Liver (tissue), 9 donors: ENCODE results near the gene BACE1-AS. TPM values are rescaled to one million over a fixed set of nuclear protein-coding genes. Genes with fewer than 3 reads are reported as not detected.

Experiments
- DNase-seq: peaks from one replicate; pipeline ENCODE4 v3.0.0-alpha.2; 2017; ENCODE audit warnings: low spot score
- H3K27ac ChIP-seq, 2 donors: one replicate each; pipeline ENCODE4 v1.7.0; 2013; ENCODE audit warnings: inconsistent platforms in 2 of 2, low read length in 2 of 2, control low read depth in 1 of 2, low read depth in 1 of 2, mild to moderate bottlenecking in 1 of 2
- H3K27me3 ChIP-seq, 4 donors: one replicate each; pipeline versions ENCODE4 v1.6.1 to v1.7.0; 2013; ENCODE audit warnings: low read length in 3 of 4, inconsistent platforms in 1 of 4, mild to moderate bottlenecking in 1 of 4, moderate library complexity in 1 of 4; ENCODE audit not compliant: control insufficient read depth in 4 of 4, insufficient read depth in 4 of 4
- H3K36me3 ChIP-seq, 4 donors: one replicate each; pipeline versions ENCODE4 v1.6.1 to v1.7.0; 2013; ENCODE audit warnings: low read length in 3 of 4, mild to moderate bottlenecking in 3 of 4, low read depth in 1 of 4, moderate library complexity in 1 of 4; ENCODE audit not compliant: control insufficient read depth in 4 of 4, insufficient read depth in 3 of 4
- H3K4me1 ChIP-seq, 4 donors: one replicate each; pipeline versions ENCODE4 v1.6.1 to v1.7.0; 2013; ENCODE audit warnings: low read length in 3 of 4, mild to moderate bottlenecking in 3 of 4, moderate library complexity in 1 of 4; ENCODE audit not compliant: control insufficient read depth in 4 of 4, insufficient read depth in 4 of 4
- H3K4me3 ChIP-seq, 3 donors: one replicate each; pipeline versions ENCODE4 v1.6.1 to v1.7.0; 2013; ENCODE audit warnings: low read length in 3 of 3, control low read depth in 1 of 3, low read depth in 1 of 3, mild to moderate bottlenecking in 1 of 3
- H3K9ac ChIP-seq, 2 donors: one replicate each; pipeline ENCODE4 v1.7.0; 2013; ENCODE audit warnings: low read length in 2 of 2, mild to moderate bottlenecking in 2 of 2, moderate library complexity in 2 of 2, control low read depth in 1 of 2, low read depth in 1 of 2
- H3K9me3 ChIP-seq, 4 donors: one replicate each; pipeline versions ENCODE4 v1.6.1 to v1.7.0; 2013; ENCODE audit warnings: low read length in 3 of 4; ENCODE audit not compliant: control insufficient read depth in 4 of 4
- CTCF ChIP-seq: fragments of 150-350 bp; IDR thresholded peaks from 2 replicates; pipeline ENCODE4 v1.5.1; 2017; ENCODE audit warnings: improper control_type of control experiment, low read depth, low read length; ENCODE audit not compliant: missing input control
- EGR1 ChIP-seq, 2 donors: IDR thresholded peaks; 2 replicates each; pipeline ENCODE4 v1.6.1; 2016 to 2018; ENCODE audit warnings: antibody characterized with exemption in 2 of 2, low read depth in 2 of 2
- FOXA2 ChIP-seq: IDR thresholded peaks from 2 replicates; pipeline ENCODE4 v1.6.1; 2016; ENCODE audit warnings: antibody characterized with exemption
- GABPA ChIP-seq, 2 donors: IDR thresholded peaks in 1 of 2; conservative IDR thresholded peaks in 1 of 2; 2 replicates each; pipeline ENCODE4 v1.6.1; 2016; ENCODE audit warnings: antibody characterized with exemption in 2 of 2, mild to moderate bottlenecking in 1 of 2, moderate library complexity in 1 of 2
- HNF4A ChIP-seq, 2 donors: conservative IDR thresholded peaks; 2 replicates each; pipeline ENCODE4 v1.6.1; 2016; ENCODE audit warnings: antibody characterized with exemption in 2 of 2, mild to moderate bottlenecking in 2 of 2
- JUND ChIP-seq, 2 donors: IDR thresholded peaks; 2 replicates each; pipeline ENCODE4 v1.6.1; 2016; ENCODE audit warnings: antibody characterized with exemption in 2 of 2
- MAX ChIP-seq: IDR thresholded peaks from 2 replicates; pipeline ENCODE4 v1.6.1; 2016; ENCODE audit warnings: antibody characterized with exemption
- NR2F2 ChIP-seq: IDR thresholded peaks from 2 replicates; pipeline ENCODE4 v1.6.1; 2016; ENCODE audit warnings: antibody characterized with exemption
- RAD21 ChIP-seq, 2 donors: IDR thresholded peaks; 2 replicates each; pipeline ENCODE4 v1.6.1; 2016; ENCODE audit warnings: antibody characterized with exemption in 2 of 2, mild to moderate bottlenecking in 2 of 2
- REST ChIP-seq: IDR thresholded peaks from 2 replicates; pipeline ENCODE4 v1.6.1; 2016; ENCODE audit warnings: antibody characterized with exemption, mild to moderate bottlenecking
- SP1 ChIP-seq: IDR thresholded peaks from 2 replicates; pipeline ENCODE4 v1.6.1; 2018; ENCODE audit warnings: antibody characterized with exemption, mild to moderate bottlenecking
- YY1 ChIP-seq: IDR thresholded peaks from 2 replicates; pipeline ENCODE4 v1.6.1; 2016; ENCODE audit warnings: antibody characterized with exemption, mild to moderate bottlenecking
- WGBS: extraction: QIAGEN DNeasy Blood & Tissue Kit; methylation state at CpG from one replicate; pipeline ENCODE4 v1.1.7; 2013; 5-methylcytosine and 5-hydroxymethylcytosine counted together
- polyA plus RNA-seq, 2 donors: library from polyadenylated mRNA; stranded (reverse) in 1 of 2; unstranded in 1 of 2; fragments of 200-250 nt in 1 of 2; fragments of >200 nt in 1 of 2; fragmentation: Nextera tagmentation in 1 of 2; extraction: Ambion mirVana in 1 of 2; gene quantifications; one replicate each; pipeline versions ENCODE4 v1.2.1 to v1.2.3, GENCODE V29; 2013 to 2015
- total RNA-seq, 2 donors: library from RNA; depleted of rRNA; stranded (reverse); fragments of >200 nt; gene quantifications; one replicate each; pipeline ENCODE4 v1.2.3, GENCODE V29; 2014
- TF ChIP-seq, protein P1 (sequence below): IDR thresholded peaks from 2 replicates; pipeline ENCODE4 v1.6.1; 2016; ENCODE audit warnings: antibody characterized with exemption
- TF ChIP-seq, protein P2 (sequence below): IDR thresholded peaks from 2 replicates; pipeline ENCODE4 v1.6.1; 2016; ENCODE audit warnings: antibody characterized with exemption
- donor health status: healthy.
- donor health status: healthy.
- donor health status: healthy.
- donor health status: healthy.
- donor health status: healthy.

The BACE1-AS gene
- total and polyA plus RNA-seq, 4 donors, result 0.85 to 2.9 (median 1.6) TPM

DNA sequence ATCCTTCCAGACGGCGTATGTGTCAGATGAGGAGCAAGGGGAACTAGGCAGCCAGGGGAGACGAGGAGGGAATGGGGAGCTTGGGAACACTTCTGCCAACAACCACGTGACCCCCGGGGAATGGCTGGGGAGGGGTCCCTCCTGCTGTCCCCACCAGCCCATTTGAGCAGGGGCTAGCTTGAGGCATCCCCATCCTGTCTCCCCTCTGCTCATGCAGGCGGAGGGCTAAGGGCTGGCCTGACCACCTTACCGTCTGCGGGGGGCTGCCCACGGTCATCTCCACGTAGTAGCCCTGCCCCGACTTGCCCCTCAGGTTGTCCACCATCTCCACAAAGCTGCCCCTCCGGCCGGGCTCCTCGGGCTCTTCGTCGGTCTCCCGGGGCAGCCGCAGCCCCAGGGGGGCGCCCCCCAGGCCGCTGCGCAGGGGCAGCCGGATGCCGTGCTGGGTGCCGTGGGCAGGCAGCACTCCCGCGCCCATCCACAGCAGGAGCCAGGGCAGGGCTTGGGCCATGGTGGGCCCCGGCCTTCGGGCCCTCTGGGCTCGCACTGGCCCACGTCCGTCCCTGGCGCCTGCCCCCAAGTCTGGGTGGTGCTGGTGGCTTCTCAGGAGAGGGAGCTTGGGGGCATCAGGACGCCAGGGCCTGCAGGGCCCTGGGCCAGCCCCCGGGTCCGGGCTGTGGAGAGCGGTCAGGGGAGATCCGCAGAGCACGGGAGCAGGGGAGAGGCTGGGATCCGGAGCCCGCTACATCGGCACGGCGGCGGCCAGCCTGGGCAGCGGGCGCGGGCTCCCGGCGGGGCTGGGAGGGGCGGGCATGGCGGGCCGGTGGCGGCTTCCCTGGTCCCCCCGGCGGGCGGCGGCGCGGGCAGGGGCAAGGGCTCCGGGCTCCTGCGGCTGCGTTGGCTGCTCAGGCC is 24.4 kb downstream of the BACE1-AS start:
- H3K4me3 ChIP-seq, result peak overlapping the region; percentile 81 to 97 (median 96)
- H3K27ac ChIP-seq, result no peak overlapping the region
- no peak for DNase-seq
- TF ChIP-seq SP1 (no peak), MAX (no peak), CTCF (no peak), YY1 (no peak), REST (no peak), GABPA (IDR thresholded peaks at IDR 0.05 in 1 of 2, conservative IDR thresholded peaks at IDR 0.05 in 1 of 2) (no peak)
- TF ChIP-seq, protein P1, sequence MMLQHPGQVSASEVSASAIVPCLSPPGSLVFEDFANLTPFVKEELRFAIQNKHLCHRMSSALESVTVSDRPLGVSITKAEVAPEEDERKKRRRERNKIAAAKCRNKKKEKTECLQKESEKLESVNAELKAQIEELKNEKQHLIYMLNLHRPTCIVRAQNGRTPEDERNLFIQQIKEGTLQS, result no peak
- H3K36me3 ChIP-seq, result no peaks in the 10 kb centered on the region
- H3K9me3 ChIP-seq, result no peaks in the 10 kb centered on the region
- H3K9ac ChIP-seq, result peak overlapping the region; percentile 5 to 88
- no peaks in the 10 kb centered on the region for H3K27me3 ChIP-seq
- peaks cover 8 to 29% (median 19%) of the 10 kb centered on the region in 4 donors for H3K4me1 ChIP-seq
- 3% methylated on average over 62 of the region's 62 CpGs for WGBS

DNA sequence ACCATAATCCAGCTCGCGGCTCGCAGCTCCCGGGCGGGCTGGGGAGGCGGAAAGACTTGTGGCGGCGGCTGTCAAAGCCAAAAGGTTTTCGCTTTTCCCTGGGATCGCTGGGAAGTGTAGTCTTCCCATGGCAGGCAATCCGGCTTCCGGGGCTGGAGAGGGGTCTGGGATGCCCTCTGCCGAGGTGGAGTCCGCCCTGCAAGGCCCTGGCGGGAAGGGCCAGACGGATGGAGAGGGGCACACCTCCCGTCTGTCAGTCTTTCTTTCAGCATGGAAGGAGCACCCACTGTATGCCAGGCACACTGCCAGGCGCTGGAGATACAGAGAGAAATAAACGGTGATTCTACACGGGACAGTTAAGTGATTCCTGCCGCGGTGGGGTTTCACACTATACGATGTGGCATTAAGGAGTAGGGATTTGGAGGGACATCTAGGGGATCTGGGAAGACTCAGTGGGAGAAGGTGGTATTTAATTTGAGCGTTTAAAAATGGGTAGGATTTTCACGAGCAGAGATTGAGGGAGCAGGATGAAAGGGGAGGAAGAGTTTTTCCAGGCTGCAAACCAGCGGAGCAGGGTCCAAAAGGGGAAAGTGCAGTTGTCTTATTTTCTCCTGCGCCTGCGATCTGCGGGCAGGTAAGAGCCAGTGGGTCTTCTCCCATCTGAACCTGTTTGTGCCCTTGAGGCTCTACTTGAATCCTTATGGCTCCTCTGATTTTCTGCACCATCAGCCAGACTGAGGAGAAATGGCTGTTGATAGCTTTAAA is 25.2 kb downstream of the BACE1-AS start, which contains the start of gene BACE1:
Gene BACE1 (minus strand): TSS at position 60 of the 765 bp plus-strand sequence. CDS start 461 bp downstream, outside the sequence.
- Histone ChIP-seq H3K4me3 (peak within 1 kb of the TSS; percentile 81 to 97 (median 96)), H3K36me3 (no peaks in the 10 kb centered on the region), H3K27ac (peak within 1 kb of the TSS; percentile 32 to 71), H3K27me3 (no peaks in the 10 kb centered on the region), H3K9me3 (no peaks in the 10 kb centered on the region), H3K4me1 (peaks cover 8 to 29% (median 19%) of the 10 kb centered on the region in 4 donors), H3K9ac (peak within 1 kb of the TSS; percentile 84 to 88)
- peak; percentile 67 for DNase-seq
- WGBS, result 4% methylated on average over 29 of the region's 29 CpGs
- no peak for TF ChIP-seq JUND (IDR thresholded peaks at IDR 0.05)
- no peak for TF ChIP-seq FOXA2
- peak; percentile 70 to 74 for TF ChIP-seq RAD21 (IDR thresholded peaks at IDR 0.05)
- TF ChIP-seq, protein P2, sequence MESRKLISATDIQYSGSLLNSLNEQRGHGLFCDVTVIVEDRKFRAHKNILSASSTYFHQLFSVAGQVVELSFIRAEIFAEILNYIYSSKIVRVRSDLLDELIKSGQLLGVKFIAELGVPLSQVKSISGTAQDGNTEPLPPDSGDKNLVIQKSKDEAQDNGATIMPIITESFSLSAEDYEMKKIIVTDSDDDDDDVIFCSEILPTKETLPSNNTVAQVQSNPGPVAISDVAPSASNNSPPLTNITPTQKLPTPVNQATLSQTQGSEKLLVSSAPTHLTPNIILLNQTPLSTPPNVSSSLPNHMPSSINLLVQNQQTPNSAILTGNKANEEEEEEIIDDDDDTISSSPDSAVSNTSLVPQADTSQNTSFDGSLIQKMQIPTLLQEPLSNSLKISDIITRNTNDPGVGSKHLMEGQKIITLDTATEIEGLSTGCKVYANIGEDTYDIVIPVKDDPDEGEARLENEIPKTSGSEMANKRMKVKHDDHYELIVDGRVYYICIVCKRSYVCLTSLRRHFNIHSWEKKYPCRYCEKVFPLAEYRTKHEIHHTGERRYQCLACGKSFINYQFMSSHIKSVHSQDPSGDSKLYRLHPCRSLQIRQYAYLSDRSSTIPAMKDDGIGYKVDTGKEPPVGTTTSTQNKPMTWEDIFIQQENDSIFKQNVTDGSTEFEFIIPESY, result no peak
- no peak for TF ChIP-seq CTCF
- no peak for TF ChIP-seq NR2F2
- TF ChIP-seq REST, result peak; percentile 70
- no peak for TF ChIP-seq EGR1 (IDR thresholded peaks at IDR 0.05; ENCODE audit: low read depth in 2 of 2)
- TF ChIP-seq HNF4A (conservative IDR thresholded peaks at IDR 0.05), result peak; percentile 87 to 90
- TF ChIP-seq YY1, result peak; percentile 68
